Loucy (cell line): ENCODE measurements around the gene RNU5D-1.

Experiments used
- CTCF ChIP-seq: fragments of 200-600 bp; sonication (generic); conservative IDR thresholded peaks from 2 replicates; pipeline ENCODE4 v1.5.1; 2014; ENCODE audit warnings: mild to moderate bottlenecking, antibody characterized with exemption, low read length
- EZH2phosphoT487 ChIP-seq: fragments of 200-600 bp; IDR thresholded peaks from 2 replicates; pipeline ENCODE4 v1.6.1; 2018; ENCODE audit warnings: antibody characterized with exemption, mild to moderate bottlenecking, moderate library complexity, borderline replicate concordance

GRCh38 chr1:44724955-44725698 lies 5.8 kb downstream of the RNU5D-1 start:
- TF ChIP-seq EZH2phosphoT487 (no peak), CTCF (no peak)
